HepG2 (cell line): Measurements from ENCODE around the gene PRR30. TPM values are rescaled to one million over a fixed set of nuclear protein-coding genes. Genes with fewer than 3 reads are reported as not detected.

Experiments used
- AGO2 ChIP-seq: fragments of 200-400 bp; formaldehyde crosslinking; optimal IDR thresholded peaks from 2 replicates; pipeline ENCODE3; 2017; ENCODE audit warnings: mild to moderate bottlenecking, low read depth, low read length, moderate library complexity
- POLR2A ChIP-seq, 2 experiments: IDR thresholded peaks; 2 replicates each; pipeline ENCODE4 v1.6.1; 2011; ENCODE audit warnings: low read depth in 2 of 2, low read length in 2 of 2, mild to moderate bottlenecking in 1 of 2, moderate library complexity in 1 of 2; ENCODE audit not compliant: insufficient read depth in 1 of 2
- ZNF431 ChIP-seq: sonication (generic); formaldehyde crosslinking; IDR thresholded peaks from 2 replicates; pipeline ENCODE4 v1.9.0; 2022; ENCODE audit warnings: missing genetic modification reagents, low read depth, mild to moderate bottlenecking, borderline replicate concordance
- ZNF768 ChIP-seq: sonication (generic); formaldehyde crosslinking; IDR thresholded peaks from 2 replicates; pipeline ENCODE4 v1.4.0; 2020; ENCODE audit warnings: missing genetic modification reagents
- polyA plus RNA-seq, 8 experiments: library from polyadenylated mRNA; depleted of rRNA in 3 of 8; stranded (reverse) in 7 of 8; unstranded in 1 of 8; fragments of >200 nt; fragmentation: Illumina TruSeq in 4 of 8; extraction: Trizol in 4 of 8; gene quantifications; 2 replicates each; pipeline versions ENCODE4 v1.2.1 to v1.2.3, GENCODE V29; 2011 to 2016; ENCODE audit warnings: low read depth in 4 of 8, missing spikeins in 1 of 8, mixed read lengths in 1 of 8; ENCODE audit not compliant: insufficient read depth in 1 of 8
- total RNA-seq, 5 experiments: library from RNA; depleted of rRNA; stranded (reverse); fragments of >200 nt; fragmentation: Illumina TruSeq; extraction: Trizol; gene quantifications; 2 replicates each; pipeline ENCODE4 v1.2.3, GENCODE V29; 2016; ENCODE audit warnings: low read depth in 1 of 5
- TF ChIP-seq, protein P1 (sequence below), 2 experiments: IDR thresholded peaks; 2 replicates each; pipeline ENCODE4 v1.6.1; 2011 to 2012; ENCODE audit warnings: low read length in 2 of 2, borderline replicate concordance in 1 of 2, low read depth in 1 of 2, mild to moderate bottlenecking in 1 of 2, moderate library complexity in 1 of 2
- TF ChIP-seq, protein P2 (sequence below): sonication (generic); formaldehyde crosslinking; IDR thresholded peaks from 2 replicates; pipeline ENCODE4 v1.9.0; 2022; ENCODE audit warnings: low read depth, missing genetic modification reagents

Gene PRR30
- total and polyA plus RNA-seq, 2 of the 13 experiments (the other 11 are each of a cell fraction or from before 2014, with no cell fraction given): not detected

DNA sequence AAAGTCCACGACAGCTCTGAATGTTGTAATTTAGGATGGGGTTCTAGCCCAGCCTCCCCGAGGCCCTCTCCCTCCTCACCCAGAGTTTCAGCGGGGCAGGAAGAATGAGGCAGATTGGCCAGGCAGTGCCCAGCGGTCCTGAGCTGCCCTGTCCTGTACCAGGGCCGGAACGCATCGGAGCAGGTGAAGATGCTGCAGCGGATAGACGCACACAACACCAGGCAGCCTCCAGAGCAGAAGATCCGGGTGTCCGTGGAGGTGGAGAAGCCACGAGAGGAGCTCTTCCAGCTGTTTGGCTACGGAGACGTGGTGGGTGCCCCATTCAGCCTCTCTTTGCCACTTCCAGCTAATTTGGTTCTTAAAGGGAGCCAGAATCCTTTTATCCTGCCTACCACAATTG lies 41.9 kb downstream of the PRR30 start (continued):
- TF ChIP-seq, protein P1, sequence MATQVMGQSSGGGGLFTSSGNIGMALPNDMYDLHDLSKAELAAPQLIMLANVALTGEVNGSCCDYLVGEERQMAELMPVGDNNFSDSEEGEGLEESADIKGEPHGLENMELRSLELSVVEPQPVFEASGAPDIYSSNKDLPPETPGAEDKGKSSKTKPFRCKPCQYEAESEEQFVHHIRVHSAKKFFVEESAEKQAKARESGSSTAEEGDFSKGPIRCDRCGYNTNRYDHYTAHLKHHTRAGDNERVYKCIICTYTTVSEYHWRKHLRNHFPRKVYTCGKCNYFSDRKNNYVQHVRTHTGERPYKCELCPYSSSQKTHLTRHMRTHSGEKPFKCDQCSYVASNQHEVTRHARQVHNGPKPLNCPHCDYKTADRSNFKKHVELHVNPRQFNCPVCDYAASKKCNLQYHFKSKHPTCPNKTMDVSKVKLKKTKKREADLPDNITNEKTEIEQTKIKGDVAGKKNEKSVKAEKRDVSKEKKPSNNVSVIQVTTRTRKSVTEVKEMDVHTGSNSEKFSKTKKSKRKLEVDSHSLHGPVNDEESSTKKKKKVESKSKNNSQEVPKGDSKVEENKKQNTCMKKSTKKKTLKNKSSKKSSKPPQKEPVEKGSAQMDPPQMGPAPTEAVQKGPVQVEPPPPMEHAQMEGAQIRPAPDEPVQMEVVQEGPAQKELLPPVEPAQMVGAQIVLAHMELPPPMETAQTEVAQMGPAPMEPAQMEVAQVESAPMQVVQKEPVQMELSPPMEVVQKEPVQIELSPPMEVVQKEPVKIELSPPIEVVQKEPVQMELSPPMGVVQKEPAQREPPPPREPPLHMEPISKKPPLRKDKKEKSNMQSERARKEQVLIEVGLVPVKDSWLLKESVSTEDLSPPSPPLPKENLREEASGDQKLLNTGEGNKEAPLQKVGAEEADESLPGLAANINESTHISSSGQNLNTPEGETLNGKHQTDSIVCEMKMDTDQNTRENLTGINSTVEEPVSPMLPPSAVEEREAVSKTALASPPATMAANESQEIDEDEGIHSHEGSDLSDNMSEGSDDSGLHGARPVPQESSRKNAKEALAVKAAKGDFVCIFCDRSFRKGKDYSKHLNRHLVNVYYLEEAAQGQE (IDR thresholded peaks at IDR 0.05; ENCODE audit: borderline replicate concordance in 1 of 2, low read depth in 1 of 2, low read length in 2 of 2): no peak
- no peak for TF ChIP-seq ZNF431 (CRISPR knock-in tag)
- no peak for TF ChIP-seq POLR2A (IDR thresholded peaks at IDR 0.05; ENCODE audit: insufficient read depth in 1 of 2, low read depth in 2 of 2, low read length in 2 of 2)
- TF ChIP-seq, protein P2, sequence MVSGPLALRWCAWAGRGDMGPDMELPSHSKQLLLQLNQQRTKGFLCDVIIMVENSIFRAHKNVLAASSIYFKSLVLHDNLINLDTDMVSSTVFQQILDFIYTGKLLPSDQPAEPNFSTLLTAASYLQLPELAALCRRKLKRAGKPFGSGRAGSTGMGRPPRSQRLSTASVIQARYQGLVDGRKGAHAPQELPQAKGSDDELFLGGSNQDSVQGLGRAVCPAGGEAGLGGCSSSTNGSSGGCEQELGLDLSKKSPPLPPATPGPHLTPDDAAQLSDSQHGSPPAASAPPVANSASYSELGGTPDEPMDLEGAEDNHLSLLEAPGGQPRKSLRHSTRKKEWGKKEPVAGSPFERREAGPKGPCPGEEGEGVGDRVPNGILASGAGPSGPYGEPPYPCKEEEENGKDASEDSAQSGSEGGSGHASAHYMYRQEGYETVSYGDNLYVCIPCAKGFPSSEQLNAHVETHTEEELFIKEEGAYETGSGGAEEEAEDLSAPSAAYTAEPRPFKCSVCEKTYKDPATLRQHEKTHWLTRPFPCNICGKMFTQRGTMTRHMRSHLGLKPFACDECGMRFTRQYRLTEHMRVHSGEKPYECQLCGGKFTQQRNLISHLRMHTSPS (CRISPR knock-in tag): 0 out of 2 replicates have a peak, but pooled peaks have one; percentile 10
- TF ChIP-seq AGO2: peak; percentile 43
- no peak for TF ChIP-seq ZNF768 (CRISPR knock-in tag)
